Activated T-cell treated with anti-CD3 and anti-CD28 coated beads, Interleukin-2, amount 50 U/mL, for 1 hour (primary cell): Measurements from ENCODE around the gene FKBP7.
"Not testable (repeated sequence)": the region's sequence is repeated elsewhere in the genome, so short reads cannot be mapped to it uniquely, and the experiment has no call there.

Source experiments
- DNase-seq: peaks from one replicate; pipeline ENCODE4 v3.0.0-alpha.2; 2020

Gene FKBP7

GRCh38 chr2:178448968-178449661, 29.3 kb downstream of the FKBP7 start:
- DNase-seq, result no peak

DNA sequence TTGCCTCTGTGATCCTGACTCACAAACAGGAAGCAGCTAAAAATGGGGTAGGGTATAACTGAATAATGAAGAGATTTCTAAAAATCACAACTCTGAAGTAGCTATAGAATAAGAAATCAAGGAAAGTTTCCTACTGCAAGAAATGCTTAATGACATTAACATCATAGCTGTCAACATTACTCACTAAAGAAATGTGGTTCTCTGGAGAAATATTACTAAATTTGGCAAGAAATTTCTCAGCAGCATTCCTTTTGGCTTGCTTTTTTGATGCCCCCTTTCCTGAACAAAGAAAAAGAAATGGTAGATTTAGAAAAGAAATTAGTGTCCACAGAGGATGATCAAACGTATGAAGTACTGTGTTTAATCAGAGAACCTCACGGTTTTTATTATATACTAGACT, 37.0 kb downstream of the FKBP7 start:
- no peak for DNase-seq

DNA sequence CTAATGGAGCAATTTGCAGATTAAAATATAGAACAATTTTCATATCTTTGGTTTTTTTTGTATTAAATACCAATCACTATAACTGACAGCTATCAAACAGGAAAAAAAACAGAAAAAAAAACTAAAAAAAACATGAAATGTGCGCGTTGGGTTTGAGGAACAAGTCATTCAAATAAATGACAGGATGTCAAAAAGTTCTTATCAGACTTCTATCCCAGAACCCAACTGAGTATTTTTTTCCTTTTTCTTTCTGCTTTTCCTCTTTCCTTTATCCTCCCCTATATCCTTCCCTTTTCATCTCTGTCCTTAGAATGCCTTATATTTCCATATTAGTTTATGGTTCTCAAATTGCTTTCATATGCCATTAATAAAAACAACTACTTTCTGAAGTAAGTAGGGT, 41.7 kb downstream of the FKBP7 start:
- DNase-seq, result no peak

DNA sequence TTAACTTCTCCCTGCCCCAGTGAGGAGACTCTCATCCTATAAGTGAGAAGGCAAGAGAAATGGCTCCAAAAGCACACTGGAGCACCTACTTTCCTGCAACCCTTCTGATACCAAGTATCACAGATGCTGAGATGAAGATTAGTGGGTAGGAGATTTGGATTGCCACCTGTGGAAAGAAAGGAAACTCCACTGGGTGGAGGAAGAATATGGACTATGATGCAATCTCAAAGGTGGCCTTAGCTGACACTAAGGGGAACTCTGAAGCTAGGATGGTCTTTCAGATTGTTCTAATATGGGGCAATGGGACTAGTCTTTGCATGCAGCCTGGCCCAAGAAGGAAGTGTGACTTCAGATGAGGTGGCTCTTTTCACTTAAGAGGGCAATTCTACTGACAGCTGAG, 49.1 kb downstream of the FKBP7 start:
- DNase-seq, result no peak

- DNase-seq, result no peak
Measured at GRCh38 chr2:178428396-178428806, 50.0 kb downstream of the FKBP7 start.

GRCh38 chr2:178427458-178427857, 50.9 kb downstream of the FKBP7 start:
- DNase-seq, result no peak

DNA sequence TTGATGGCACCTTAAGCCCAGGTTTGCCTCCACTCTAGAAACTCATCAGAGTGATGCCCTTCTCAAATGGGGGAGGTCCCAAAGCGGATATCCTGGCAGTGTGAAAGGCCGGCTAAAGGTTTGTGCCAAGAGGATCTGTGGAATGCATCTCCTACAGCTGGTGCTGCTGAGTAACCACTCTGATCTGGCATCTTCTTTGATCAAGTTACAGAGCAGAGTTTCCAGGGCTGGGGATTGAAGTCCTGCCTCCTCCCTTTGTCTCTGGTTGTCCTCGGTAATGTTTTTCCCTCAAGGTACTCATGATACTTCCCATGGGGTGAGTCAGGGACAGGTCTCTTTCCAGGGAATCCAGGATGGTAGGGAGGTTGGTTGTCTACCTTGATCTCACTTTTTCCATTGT, 52.0 kb downstream of the FKBP7 start:
- DNase-seq, result no peak

DNA sequence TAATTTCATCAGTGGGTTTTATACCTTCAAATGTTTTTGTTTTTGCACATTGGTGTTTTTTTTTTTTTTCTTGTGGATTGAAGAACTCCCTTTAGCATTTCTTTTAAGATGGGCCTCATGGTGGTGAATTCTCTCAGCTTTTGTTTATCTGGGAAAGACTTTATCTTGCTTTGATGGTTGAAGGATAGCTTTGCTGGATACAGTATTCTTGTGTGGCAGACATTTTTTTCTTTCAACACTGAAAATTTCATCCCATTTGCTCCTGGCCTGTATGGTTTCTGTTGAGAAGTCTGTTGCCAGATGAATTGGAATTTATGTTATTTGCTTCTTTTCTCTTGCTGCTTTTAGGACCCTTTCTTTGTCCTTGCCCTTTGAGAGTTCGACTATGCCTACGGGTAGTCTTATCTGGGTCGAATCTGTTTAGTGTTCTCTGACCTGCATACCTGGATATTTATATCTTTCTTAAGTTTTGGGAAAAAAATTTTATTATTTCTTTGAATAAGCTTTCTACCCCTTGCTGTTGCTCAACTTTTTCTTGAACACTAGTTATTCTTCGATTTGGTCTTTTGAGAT, 53.1 kb downstream of the FKBP7 start:
- no peak for DNase-seq

DNA sequence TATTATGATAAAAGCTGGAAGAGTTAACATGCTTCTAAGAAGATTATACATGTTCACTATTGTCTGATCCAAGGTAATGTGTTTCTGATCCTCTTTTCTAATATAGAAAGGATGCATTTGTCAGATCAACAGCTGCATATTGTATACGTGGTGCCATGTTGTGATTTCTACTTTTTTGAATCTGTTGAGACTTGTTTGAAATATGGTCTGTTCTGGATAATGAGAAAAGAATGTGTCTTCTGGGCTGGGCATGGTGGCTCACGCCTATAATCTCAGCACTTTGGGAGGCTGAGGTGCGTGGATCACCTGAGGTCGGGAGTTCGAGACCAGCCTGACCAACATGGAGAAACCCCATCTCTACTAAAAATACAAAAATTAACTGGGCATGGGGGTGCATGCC, 54.7 kb downstream of the FKBP7 start:
- DNase-seq, result not testable (repeated sequence)

DNA sequence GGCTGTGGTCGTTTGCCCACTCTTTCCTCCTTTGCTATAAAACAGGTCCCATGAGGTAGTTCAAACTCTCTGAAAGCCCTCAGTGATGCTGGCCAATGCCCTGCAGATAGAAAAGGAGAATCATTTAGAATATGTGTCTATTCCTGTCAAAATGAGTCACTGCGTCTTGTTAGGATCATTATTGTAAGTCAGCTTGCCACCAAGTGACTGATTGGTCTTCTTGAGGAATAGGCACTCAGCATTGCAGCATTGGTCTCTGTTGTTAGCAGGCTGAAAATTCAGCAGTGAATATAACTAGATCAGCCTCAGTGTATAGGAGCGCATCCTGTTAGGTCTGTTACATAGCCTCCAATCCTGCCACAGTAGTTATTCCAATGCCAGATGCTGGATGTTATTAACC, 56.3 kb downstream of the FKBP7 start:
- no peak for DNase-seq

DNA sequence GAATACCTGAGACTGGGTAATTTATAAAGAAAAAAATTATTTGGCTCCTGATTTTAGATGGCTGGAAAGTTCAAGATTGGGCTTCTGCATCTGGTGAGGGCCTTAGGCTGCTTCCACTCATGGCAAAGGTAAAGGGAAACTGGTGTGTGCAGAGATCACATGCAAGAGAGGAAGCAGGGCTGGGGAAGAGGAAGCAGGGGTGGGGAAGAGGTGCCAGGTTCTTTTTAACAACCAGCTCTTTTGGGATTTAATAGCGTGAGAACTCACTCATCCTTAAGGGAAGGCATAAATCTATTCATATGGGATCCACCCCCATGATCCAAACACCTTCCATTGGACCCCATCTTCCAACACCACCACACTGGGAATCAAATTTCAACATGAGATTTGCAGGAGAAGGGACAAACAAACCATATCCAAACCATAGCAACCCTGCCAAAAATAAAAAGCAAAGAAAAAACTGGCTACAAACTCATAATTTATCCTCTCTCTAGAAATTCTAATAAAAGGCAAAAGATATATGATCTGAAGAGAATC, 57.9 kb downstream of the FKBP7 start:
- DNase-seq, result no peak

DNA sequence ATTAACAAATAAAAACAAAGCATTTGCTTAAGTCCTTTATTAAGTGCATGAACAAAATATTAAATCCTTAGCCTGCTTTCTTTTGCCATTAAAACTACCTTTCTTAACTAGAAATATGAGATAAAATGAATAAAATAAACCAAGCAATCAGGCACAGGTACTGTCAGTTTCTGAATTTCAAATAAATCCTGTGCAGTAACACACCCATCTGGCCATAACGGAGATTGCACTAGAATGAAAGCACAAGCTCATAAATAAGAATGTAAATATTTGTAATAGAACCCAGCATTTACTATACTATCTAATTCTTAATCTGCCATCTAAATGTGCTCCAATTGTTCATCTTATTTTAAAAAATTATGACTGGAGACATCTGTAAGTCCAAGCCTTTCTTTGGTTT, 59.3 kb downstream of the FKBP7 start:
- DNase-seq, result no peak

- no peak for DNase-seq
Measured at GRCh38 chr2:178418426-178418825, 60.0 kb downstream of the FKBP7 start.

DNA sequence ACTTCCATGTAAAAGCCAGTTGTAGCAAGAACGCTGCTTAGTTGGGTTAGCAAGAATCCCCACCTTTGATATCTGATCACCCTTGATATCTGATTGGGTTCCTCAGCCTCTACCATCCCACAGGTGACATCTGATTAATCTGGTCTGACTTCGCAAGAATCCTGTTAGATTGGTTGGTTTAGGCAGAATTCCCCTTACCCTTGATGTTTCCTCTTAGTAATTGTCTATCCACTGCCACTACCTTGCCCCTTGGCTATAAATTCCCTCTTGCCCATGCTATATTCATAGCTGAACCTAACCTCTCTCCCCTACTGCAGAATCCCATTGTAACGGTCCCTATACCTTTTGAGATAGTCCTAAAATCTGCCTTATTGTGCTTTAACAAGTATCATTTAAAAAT, 60.5 kb downstream of the FKBP7 start:
- no peak for DNase-seq

GRCh38 chr2:178415979-178416378, 62.4 kb downstream of the FKBP7 start:
- no peak for DNase-seq

- peak; percentile 70 for DNase-seq
Measured at GRCh38 chr2:178414266-178415247, 63.8 kb downstream of the FKBP7 start.
